ENCODE results near the gene NEUROD2.
A peak's percentile ranks its signal among the peaks of the same experiment; 100 is the strongest.

Gene NEUROD2

GRCh38 chr17:39607851-39608130 lies at the start of gene NEUROD2:
TSS of gene NEUROD2 (minus strand) at chr17:39607920. CDS start at chr17:39606599, 1,321 bp downstream.
- peaks cover 42 to 67% of the 10 kb centered on the region in 2 donors for H3K27me3 ChIP-seq (ENCODE audit: control insufficient read depth in 2 of 2, insufficient read depth in 2 of 2, low read length in 2 of 2)
- no peak within 1 kb of the TSS for H3K9ac ChIP-seq (ENCODE audit: low read depth in 1 of 2, low read length in 2 of 2)
- no peaks in the 10 kb centered on the region for H3K9me3 ChIP-seq (ENCODE audit: control insufficient read depth in 2 of 2, low read length in 2 of 2)
- H3K4me1 ChIP-seq (ENCODE audit: control insufficient read depth in 2 of 2, insufficient read depth in 2 of 2, low read length in 2 of 2) = peaks cover 6 to 11% of the 10 kb centered on the region in 2 donors
- H3K36me3 ChIP-seq (ENCODE audit: control insufficient read depth in 2 of 2, insufficient read depth in 2 of 2, low read length in 2 of 2) = no peaks in the 10 kb centered on the region
- no peak within 1 kb of the TSS for H3K4me3 ChIP-seq (ENCODE audit: low read length in 2 of 2)
- no peak within 1 kb of the TSS for H3K27ac ChIP-seq (ENCODE audit: low read depth in 2 of 2, low read length in 2 of 2)

DNA sequence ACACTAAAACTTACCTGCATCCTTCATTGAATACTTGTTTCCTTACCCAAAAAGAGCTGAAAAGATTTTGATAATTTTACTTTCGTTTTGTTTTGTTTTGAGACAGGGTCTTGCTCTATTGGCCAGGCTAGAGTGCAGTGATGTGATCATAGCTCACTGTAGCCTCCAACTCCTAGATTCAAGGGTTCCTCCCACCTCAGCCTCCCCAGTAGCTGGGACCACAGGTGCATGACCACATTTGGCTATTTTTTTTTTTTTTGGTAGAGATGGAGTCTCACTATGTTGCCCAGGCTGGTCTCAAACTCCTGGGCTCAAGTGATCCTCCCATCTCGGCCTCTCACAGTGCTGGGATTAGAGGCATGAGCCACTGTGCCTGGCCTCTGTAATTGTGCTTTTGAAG lies 47.4 kb upstream of the NEUROD2 start:
- no peaks in the 10 kb centered on the region for H3K9me3 ChIP-seq (ENCODE audit: control insufficient read depth in 2 of 2, low read length in 2 of 2)

GRCh38 chr17:39653662-39654331 lies 46.1 kb upstream of the NEUROD2 start:
- peaks cover 22 to 28% of the 10 kb centered on the region in 2 donors for H3K36me3 ChIP-seq (ENCODE audit: control insufficient read depth in 2 of 2, insufficient read depth in 2 of 2, low read length in 2 of 2)
- H3K9me3 ChIP-seq (ENCODE audit: control insufficient read depth in 2 of 2, low read length in 2 of 2) = no peaks in the 10 kb centered on the region
- H3K4me1 ChIP-seq (ENCODE audit: control insufficient read depth in 2 of 2, insufficient read depth in 2 of 2, low read length in 2 of 2) = peaks cover 26 to 31% of the 10 kb centered on the region in 2 donors
- no peak overlapping the region for H3K4me3 ChIP-seq (ENCODE audit: low read length in 2 of 2)
- peak overlapping the region in 1 of 2 donors; percentile 41 for H3K9ac ChIP-seq (ENCODE audit: low read depth in 1 of 2, low read length in 2 of 2)
- H3K27me3 ChIP-seq (ENCODE audit: control insufficient read depth in 2 of 2, insufficient read depth in 2 of 2, low read length in 2 of 2) = no peaks in the 10 kb centered on the region
- H3K27ac ChIP-seq (ENCODE audit: low read depth in 2 of 2, low read length in 2 of 2) = peak overlapping the region; percentile 71 to 83

More for the DNA sequence above, 47.4 kb upstream of the NEUROD2 start:
- peaks cover 26 to 31% of the 10 kb centered on the region in 2 donors for H3K4me1 ChIP-seq (ENCODE audit: control insufficient read depth in 2 of 2, insufficient read depth in 2 of 2, low read length in 2 of 2)
- H3K27ac ChIP-seq (ENCODE audit: low read depth in 2 of 2, low read length in 2 of 2) = no peak overlapping the region
- H3K27me3 ChIP-seq (ENCODE audit: control insufficient read depth in 2 of 2, insufficient read depth in 2 of 2, low read length in 2 of 2) = no peaks in the 10 kb centered on the region
- H3K4me3 ChIP-seq (ENCODE audit: low read length in 2 of 2) = no peak overlapping the region
- peaks cover 22 to 34% of the 10 kb centered on the region in 2 donors for H3K36me3 ChIP-seq (ENCODE audit: control insufficient read depth in 2 of 2, insufficient read depth in 2 of 2, low read length in 2 of 2)
- H3K9ac ChIP-seq (ENCODE audit: low read depth in 1 of 2, low read length in 2 of 2) = no peak overlapping the region

DNA sequence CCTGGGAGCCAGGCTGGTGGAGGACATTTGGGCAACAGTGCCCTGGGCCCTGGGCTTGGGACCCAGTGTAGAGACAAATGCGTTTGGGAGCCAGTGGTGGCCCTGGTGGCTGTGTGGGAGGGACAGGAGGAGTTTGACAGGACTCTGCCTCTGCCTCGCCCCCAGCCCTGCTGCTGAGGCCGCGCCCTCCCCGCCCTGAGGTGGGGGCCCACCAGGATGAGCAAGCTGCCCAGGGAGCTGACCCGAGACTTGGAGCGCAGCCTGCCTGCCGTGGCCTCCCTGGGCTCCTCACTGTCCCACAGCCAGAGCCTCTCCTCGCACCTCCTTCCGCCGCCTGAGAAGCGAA lies 45.6 kb upstream of the NEUROD2 start:
- Histone ChIP-seq H3K27ac (ENCODE audit: low read depth in 2 of 2, low read length in 2 of 2) (peak overlapping the region; percentile 71 to 83), H3K4me3 (ENCODE audit: low read length in 2 of 2) (no peak overlapping the region), H3K4me1 (ENCODE audit: control insufficient read depth in 2 of 2, insufficient read depth in 2 of 2, low read length in 2 of 2) (peaks cover 26 to 31% of the 10 kb centered on the region in 2 donors), H3K9me3 (ENCODE audit: control insufficient read depth in 2 of 2, low read length in 2 of 2) (no peaks in the 10 kb centered on the region), H3K9ac (ENCODE audit: low read depth in 1 of 2, low read length in 2 of 2) (peak overlapping the region in 1 of 2 donors; percentile 41), H3K36me3 (ENCODE audit: control insufficient read depth in 2 of 2, insufficient read depth in 2 of 2, low read length in 2 of 2) (peaks cover 16 to 24% of the 10 kb centered on the region in 2 donors), H3K27me3 (ENCODE audit: control insufficient read depth in 2 of 2, insufficient read depth in 2 of 2, low read length in 2 of 2) (no peaks in the 10 kb centered on the region)

DNA sequence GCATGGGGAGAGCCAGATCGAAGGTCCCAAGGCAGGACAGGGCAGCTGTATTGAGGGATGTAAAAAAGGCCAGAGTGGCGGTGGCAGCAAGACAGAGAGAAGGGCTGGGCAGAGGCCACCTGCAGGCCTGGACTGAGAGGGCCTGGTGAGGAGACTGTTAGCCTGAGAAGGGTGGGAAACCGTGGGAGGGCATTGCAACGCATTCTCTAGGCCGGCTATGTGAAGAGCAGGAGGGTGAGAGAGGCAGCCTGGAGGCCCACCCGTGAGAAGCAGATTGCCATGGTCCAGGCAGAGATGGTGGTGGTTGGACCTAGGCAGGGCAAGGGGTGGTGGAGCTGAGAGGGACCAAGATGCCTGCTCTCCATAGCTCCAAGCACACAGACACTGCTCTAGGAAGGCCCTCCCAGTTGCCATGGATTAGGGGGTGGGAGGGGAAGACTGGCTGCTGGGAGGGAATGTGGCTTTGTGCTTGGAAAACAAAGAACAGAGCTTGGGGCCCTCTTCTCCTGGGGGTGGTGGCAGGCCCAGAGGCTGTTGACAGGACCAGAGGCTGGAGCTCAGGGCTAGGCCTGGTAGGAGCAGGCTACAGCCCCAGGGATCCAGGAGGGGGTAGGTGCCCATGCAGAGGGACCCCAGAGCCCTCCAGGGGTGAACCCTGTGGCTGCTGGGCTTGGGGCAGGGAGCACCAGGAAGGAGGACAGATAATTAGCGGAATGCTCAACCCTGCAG lies 45.0 kb upstream of the NEUROD2 start:
- H3K9ac ChIP-seq (ENCODE audit: low read depth in 1 of 2, low read length in 2 of 2) = peak overlapping the region in 1 of 2 donors; percentile 41
- H3K4me1 ChIP-seq (ENCODE audit: control insufficient read depth in 2 of 2, insufficient read depth in 2 of 2, low read length in 2 of 2) = peaks cover 26 to 31% of the 10 kb centered on the region in 2 donors
- peak overlapping the region; percentile 71 to 83 for H3K27ac ChIP-seq (ENCODE audit: low read depth in 2 of 2, low read length in 2 of 2)
- no peaks in the 10 kb centered on the region for H3K9me3 ChIP-seq (ENCODE audit: control insufficient read depth in 2 of 2, low read length in 2 of 2)
- H3K27me3 ChIP-seq (ENCODE audit: control insufficient read depth in 2 of 2, insufficient read depth in 2 of 2, low read length in 2 of 2) = no peaks in the 10 kb centered on the region
- no peak overlapping the region for H3K4me3 ChIP-seq (ENCODE audit: low read length in 2 of 2)
- H3K36me3 ChIP-seq (ENCODE audit: control insufficient read depth in 2 of 2, insufficient read depth in 2 of 2, low read length in 2 of 2) = peaks cover 11 to 19% of the 10 kb centered on the region in 2 donors

DNA sequence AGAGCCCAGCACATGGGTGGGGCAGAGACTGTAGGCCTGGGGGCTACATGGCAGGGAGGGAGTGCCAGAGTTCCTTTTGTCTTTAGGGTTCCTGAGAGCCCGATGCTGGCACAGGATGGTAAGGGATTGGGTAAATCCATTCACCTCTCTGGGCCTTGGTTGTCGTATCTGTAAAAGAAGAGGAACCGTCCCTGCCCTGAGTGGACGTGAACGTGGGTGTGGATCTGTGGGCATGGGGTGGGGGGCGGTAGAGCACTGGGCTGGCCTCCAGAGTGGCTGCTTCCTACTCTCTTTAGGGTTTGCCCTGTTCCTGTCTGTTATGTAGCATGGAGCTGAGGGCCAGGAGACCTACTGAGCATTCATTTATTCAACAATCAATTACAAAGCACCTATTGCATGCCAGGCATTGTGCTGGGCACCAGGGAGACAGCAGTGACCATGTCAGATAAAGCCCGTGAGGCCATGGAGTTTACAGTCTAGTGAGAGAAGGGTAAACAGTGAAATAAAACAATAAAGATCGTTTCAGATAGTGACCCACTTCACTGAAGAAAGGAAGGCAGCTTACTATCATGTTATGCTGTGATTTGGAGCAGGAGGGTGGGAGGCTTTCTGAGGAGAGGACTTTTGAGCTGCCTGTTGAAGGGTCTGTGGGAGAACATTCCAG lies 44.3 kb upstream of the NEUROD2 start:
- Histone ChIP-seq H3K4me1 (ENCODE audit: control insufficient read depth in 2 of 2, insufficient read depth in 2 of 2, low read length in 2 of 2) (peaks cover 26 to 31% of the 10 kb centered on the region in 2 donors), H3K27ac (ENCODE audit: low read depth in 2 of 2, low read length in 2 of 2) (peak overlapping the region; percentile 71 to 83), H3K4me3 (ENCODE audit: low read length in 2 of 2) (no peak overlapping the region), H3K9ac (ENCODE audit: low read depth in 1 of 2, low read length in 2 of 2) (peak overlapping the region in 1 of 2 donors; percentile 41), H3K36me3 (ENCODE audit: control insufficient read depth in 2 of 2, insufficient read depth in 2 of 2, low read length in 2 of 2) (peaks cover 8 to 15% of the 10 kb centered on the region in 2 donors), H3K9me3 (ENCODE audit: control insufficient read depth in 2 of 2, low read length in 2 of 2) (no peaks in the 10 kb centered on the region), H3K27me3 (ENCODE audit: control insufficient read depth in 2 of 2, insufficient read depth in 2 of 2, low read length in 2 of 2) (no peaks in the 10 kb centered on the region)

- no peaks in the 10 kb centered on the region for H3K27me3 ChIP-seq (ENCODE audit: control insufficient read depth in 2 of 2, insufficient read depth in 2 of 2, low read length in 2 of 2)
- H3K36me3 ChIP-seq (ENCODE audit: control insufficient read depth in 2 of 2, insufficient read depth in 2 of 2, low read length in 2 of 2) = peaks cover 4 to 11% of the 10 kb centered on the region in 2 donors
- H3K27ac ChIP-seq (ENCODE audit: low read depth in 2 of 2, low read length in 2 of 2) = no peak overlapping the region
- no peak overlapping the region for H3K4me3 ChIP-seq (ENCODE audit: low read length in 2 of 2)
- no peak overlapping the region for H3K9ac ChIP-seq (ENCODE audit: low read depth in 1 of 2, low read length in 2 of 2)
- no peaks in the 10 kb centered on the region for H3K9me3 ChIP-seq (ENCODE audit: control insufficient read depth in 2 of 2, low read length in 2 of 2)
- peaks cover 26 to 33% of the 10 kb centered on the region in 2 donors for H3K4me1 ChIP-seq (ENCODE audit: control insufficient read depth in 2 of 2, insufficient read depth in 2 of 2, low read length in 2 of 2)
These were observed 42.4 kb upstream of the NEUROD2 start for GRCh38 chr17:39650121-39650579.

DNA sequence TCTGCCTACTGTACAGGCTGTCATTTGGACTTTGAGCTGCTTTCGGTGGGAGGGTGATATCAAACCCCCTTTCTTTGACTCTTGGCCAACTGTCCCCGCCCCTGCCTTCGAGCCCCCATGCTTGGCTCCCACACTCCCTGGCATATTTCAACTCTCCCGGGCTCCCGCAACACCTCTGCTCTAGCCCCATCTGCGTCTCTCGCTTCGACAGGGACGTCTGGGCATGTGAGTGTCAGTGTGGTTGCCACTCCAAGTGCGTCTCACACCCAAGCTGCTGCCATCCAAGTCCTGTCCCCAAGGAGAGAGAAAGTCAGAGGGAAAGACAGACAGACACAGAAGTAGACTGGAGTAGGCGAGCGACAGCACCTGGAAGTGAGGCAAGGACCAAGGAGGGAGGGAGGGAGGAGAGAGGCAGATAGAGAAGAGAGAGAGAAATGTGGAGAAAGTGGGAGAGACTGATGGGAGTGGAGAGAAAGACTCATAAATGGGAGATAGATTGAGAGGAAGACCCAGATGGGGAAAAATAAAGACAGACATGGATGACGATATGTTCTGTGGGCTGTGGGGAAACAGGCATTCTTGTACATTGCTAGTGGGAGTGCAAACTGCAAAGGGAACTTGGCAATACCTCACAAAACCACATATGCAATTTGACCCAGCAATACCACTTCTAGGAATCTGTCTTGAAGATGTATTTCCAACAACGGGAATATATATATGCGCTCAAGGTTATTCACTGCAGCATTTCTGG lies 41.1 kb upstream of the NEUROD2 start:
- no peaks in the 10 kb centered on the region for H3K9me3 ChIP-seq (ENCODE audit: control insufficient read depth in 2 of 2, low read length in 2 of 2)
- H3K36me3 ChIP-seq (ENCODE audit: control insufficient read depth in 2 of 2, insufficient read depth in 2 of 2, low read length in 2 of 2) = peaks cover 2 to 11% of the 10 kb centered on the region in 2 donors
- no peaks in the 10 kb centered on the region for H3K27me3 ChIP-seq (ENCODE audit: control insufficient read depth in 2 of 2, insufficient read depth in 2 of 2, low read length in 2 of 2)
- no peak overlapping the region for H3K9ac ChIP-seq (ENCODE audit: low read depth in 1 of 2, low read length in 2 of 2)
- peaks cover 26 to 33% of the 10 kb centered on the region in 2 donors for H3K4me1 ChIP-seq (ENCODE audit: control insufficient read depth in 2 of 2, insufficient read depth in 2 of 2, low read length in 2 of 2)
- no peak overlapping the region for H3K27ac ChIP-seq (ENCODE audit: low read depth in 2 of 2, low read length in 2 of 2)
- no peak overlapping the region for H3K4me3 ChIP-seq (ENCODE audit: low read length in 2 of 2)

- H3K9ac ChIP-seq (ENCODE audit: low read depth in 1 of 2, low read length in 2 of 2) = no peak overlapping the region
These were observed 39.5 kb upstream of the NEUROD2 start for GRCh38 chr17:39647256-39647655.

More at GRCh38 chr17:39647256-39647655, 39.5 kb upstream of the NEUROD2 start:
- no peaks in the 10 kb centered on the region for H3K27me3 ChIP-seq (ENCODE audit: control insufficient read depth in 2 of 2, insufficient read depth in 2 of 2, low read length in 2 of 2)
- H3K4me3 ChIP-seq (ENCODE audit: low read length in 2 of 2) = no peak overlapping the region
- H3K36me3 ChIP-seq (ENCODE audit: control insufficient read depth in 2 of 2, insufficient read depth in 2 of 2, low read length in 2 of 2) = peaks cover 7 to 13% of the 10 kb centered on the region in 2 donors
- peaks cover 14 to 19% of the 10 kb centered on the region in 2 donors for H3K4me1 ChIP-seq (ENCODE audit: control insufficient read depth in 2 of 2, insufficient read depth in 2 of 2, low read length in 2 of 2)
- H3K27ac ChIP-seq (ENCODE audit: low read depth in 2 of 2, low read length in 2 of 2) = no peak overlapping the region
- H3K9me3 ChIP-seq (ENCODE audit: control insufficient read depth in 2 of 2, low read length in 2 of 2) = no peaks in the 10 kb centered on the region
